GM04503 (cell line): ENCODE data around the gene GALNT10.

Experiments
- DNase-seq: peaks from one replicate; pipeline ENCODE4 v3.0.0-alpha.2; 2012; ENCODE audit warnings: low read depth

GALNT10 gene

DNA sequence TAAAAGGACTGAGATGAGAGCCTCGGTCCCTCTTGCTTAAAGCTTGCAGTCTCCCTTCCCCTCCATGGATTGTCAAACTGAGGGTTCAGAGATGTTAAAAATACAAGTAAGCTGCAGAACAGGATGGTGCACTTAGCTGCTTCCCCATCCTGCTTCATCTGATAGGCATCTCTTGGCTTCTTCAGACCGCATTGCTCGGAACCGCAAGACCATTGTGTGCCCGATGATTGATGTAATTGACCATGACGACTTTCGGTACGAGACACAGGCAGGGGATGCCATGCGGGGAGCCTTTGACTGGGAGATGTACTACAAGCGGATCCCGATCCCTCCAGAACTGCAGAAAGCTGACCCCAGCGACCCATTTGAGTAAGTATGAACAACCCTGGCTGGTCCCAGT is 189.7 kb downstream of the GALNT10 start:
- DNase-seq = no peak

DNA sequence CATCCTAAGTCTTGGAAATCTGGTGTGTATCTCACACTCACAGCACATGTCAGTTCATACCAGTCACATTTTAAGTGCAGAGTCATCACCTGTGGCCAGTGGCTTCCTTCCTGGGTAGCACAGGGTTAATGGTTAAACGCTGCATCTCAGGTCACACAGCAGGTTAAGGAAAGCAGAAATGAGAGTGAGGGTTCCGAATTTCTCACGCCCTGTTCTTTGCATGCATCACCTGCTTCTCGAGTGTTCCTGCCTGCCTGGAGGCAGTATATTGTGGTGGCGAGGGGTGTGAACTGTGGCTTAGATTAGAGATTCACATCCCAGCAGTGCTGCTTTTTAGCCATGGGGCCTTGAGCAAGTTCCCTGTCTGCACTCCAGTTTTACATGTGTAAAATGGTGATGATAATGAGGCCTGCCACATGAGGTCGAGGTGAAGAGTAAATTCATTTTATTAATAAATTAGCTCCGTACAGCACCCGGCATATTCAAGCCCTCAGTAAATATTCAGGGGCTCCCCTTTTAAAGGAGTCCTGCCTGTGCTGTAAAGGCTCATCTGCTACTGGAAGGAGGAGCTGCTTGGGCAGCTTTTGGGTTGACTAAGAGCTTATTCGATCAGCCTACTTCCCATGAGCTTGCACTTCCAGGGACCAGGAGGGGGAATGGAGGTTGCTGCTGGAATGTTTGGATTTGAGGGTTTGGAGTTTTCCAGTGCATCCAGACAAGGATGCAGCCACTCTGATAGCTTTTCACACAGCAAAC is 194.1 kb downstream of the GALNT10 start:
- no peak for DNase-seq

DNA sequence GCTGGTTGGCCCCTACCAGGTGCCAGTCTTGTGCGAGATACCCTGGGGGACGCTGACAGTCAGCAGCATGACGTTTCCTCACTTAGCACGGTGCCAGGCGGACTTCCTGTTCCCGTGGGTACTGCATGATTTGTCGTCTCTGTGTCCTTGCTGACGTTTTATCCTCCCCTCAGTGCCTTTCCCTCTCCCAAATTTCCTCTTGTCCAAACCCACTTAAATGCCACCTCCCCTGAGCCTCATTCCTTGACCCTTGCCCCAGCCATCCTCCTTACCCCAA is 194.6 kb downstream of the GALNT10 start:
- DNase-seq = no peak

DNA sequence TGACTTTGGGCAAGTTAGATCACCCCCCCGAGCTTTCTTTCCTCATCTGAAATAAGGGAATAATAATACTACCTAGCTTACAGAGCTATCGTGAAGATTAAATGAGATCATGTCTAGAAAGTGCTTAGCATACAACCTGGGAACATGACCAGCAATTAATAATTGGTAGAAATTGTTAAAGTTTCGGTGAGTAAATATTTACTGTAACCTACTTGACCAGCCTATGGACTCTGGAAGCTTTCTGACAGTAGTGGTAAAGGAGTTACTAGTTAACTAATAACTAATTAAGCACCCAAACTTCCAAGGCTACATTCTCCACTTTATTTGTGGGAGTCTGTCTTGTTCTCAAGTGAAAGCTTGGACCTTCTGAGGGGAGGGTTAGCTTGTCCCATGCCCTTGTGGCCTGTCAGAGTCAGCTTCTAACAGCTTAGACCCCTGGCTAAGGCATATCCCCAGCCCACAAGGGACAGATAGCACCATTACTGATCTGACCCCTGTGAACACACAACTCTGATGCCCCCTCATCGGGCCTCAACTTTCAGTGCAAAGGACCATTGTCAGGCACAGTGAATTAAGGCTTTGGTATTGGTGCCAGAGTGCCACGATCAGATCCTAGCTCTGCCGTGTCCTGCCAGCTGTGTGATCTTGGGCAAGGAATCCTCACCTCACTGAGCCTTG is 196.6 kb downstream of the GALNT10 start:
- no peak for DNase-seq

DNA sequence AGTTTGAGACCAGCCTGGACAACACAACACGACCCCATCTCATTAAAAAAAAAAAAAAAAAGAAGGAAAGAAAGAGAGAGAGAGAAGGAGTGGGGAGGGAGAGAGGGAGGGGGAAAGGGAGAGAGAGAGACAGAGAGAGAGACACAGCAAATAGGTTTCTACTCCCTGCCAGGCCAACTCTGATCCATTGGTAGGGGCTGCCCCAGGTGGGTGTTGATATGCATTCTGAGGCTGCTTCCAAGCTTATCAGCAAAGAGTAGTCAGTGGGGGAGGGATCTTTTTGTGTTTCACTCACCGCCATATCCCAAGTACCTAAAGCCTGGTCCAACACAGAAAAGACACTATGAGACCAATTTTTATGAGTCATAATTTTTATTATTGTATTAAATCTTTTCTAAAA is 198.3 kb downstream of the GALNT10 start:
- no peak for DNase-seq

DNA sequence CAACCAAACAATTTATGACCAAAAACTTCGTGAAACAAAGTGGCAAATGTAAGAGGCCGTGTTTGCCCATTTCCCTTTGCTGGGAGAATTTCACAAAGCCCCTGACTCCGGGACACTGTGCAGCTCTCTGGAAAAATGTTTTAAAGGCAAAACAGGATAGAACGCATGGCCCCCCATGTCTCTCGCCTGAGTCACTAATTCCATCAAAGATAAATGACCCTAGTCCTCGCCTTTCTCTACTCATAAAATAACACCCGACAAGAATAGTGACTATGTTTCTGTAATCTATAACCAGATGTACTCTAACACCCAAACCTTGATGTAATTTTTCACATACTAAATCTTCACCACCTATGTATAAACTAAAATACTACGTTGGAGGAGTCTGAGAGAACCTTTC is 199.6 kb downstream of the GALNT10 start:
- DNase-seq = no peak

DNA sequence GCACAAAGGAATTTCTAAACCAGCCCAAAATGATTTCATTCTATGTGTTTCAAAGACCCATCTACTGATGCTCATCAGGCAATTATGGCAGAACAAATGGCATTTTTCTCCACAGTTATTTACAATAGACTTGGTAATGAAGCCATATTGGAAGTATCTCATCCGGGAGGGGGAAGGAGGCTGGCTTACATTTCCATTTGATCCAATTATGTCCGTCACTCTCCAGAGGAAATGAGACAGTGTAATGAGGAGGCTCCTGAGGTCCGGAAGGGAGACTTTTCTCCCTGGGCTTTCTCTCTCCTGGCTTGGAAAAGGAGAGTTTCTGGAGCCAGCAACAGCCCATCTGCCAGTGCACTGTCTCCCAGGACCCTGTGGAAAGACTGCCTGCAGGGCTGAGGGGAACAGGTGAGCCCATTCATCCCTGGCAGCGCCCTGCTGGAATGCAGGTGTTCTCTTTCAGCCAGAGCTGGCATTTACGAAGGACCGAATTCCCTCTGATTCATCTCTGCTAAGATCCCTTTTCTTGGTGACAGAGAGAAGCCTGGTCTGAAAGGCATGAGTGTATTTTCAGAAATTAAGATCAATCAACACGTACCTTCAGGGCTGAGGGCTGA is 200.3 kb downstream of the GALNT10 start:
- DNase-seq = no peak

DNA sequence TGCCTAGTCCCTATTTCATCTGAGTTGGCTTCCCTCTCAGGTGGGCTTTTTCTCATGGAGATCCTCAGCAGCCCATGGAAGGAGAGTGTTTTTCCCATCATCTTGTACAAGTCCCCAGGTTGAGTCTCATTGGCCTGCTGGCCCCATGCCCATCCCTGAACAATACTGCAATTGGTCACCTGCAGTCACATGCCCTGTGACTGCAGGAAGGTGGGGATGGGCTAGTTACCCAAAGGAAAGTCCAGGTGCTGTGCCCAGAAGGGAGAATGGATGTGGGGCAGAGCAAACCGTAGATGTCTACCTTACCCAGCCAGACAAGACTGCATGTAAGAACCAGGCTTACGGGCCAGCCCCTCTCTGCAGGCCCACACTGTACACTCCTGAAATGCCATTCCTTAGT is 201.3 kb downstream of the GALNT10 start:
- DNase-seq = no peak

DNA sequence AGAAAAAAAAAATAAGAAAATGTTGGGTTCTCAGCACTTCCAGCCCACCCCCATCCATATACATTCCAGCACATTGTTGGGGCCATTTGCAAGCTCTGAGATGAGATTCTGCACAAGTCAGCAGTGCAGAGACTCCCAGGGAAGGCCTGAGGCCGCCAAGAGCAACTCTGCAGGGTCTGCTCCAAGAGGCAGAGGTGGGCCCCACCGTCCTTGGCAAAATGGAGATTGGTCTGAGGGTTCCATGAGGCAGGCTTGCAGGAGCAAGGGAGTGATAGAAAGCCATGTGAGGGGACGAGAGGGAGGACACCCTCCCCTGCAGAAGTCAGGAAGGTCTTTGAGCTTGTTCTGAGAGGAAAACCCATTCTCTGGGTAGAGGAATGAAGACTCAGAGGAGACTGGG is 203.3 kb downstream of the GALNT10 start:
- no peak for DNase-seq

DNA sequence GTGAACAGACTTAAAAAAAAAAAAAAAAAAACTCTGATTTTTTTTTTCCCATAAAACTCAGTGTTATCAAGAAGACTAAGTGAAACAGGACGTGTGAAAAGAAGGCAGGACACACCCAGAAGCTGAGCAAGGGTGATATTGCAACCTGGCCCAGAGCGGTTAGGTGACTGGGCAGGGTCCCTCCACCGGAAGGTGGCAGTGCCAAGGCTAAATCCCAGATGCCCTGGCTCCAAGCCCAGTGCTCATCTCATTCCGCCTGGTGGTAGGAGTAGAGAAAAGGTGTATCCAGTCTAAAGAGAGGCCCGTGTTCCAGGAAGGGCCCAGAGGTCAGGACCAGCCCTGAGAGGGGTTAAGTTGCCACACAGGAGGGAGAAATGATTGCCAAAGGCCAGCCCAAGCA is 203.8 kb downstream of the GALNT10 start:
- no peak for DNase-seq

DNA sequence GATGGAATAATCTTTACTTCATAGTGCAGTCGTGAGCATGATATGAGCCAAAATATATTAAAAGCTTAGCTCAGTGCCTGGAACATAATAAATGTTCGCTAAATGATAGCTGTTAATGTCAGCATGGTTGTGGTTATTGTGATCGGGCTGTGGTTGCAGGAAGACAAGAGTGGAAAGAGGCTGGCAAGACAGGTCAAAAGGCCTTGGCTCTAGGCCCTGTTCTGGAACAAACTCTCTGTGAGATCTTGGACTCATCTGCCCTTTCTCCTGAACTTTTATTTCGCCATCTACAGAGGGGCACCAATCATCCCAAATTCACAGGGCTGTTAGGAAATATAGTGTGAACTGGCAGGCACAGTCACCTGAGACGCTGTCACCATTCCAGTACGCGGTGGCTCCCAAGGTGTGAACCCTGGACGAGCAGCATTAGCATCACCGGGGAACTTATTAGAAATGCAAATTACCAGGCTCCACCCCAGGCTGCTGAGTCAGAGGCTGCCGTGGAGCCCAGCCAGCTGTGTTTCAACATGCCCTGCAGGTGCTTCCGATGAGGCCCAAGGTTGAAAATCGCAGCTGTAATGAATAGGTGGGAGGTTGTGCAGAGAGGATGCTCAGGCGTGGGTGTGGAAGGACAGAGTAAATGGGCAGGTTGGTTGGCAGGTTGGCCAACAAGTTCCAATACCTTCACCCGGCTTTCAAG is 205.0 kb downstream of the GALNT10 start:
- no peak for DNase-seq

DNA sequence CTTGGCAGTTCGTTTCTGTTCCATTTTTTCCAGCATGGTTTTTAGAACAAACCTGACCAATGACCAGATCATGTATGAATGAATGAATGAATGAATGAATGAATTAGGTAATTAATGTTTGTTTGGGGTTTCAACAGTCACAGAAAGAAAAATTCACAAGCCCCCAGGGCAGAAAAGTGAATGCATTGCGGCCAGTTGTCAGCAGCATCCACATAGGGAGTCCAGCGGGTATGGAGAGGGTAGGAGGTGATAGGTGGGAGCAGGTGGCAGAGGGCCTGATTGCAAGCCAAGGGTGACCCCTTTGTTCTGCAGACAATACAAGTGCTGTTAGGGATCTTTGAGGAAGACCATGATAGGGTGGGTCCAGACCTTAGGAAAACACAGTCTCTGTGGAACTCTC is 205.6 kb downstream of the GALNT10 start:
- DNase-seq = no peak

DNA sequence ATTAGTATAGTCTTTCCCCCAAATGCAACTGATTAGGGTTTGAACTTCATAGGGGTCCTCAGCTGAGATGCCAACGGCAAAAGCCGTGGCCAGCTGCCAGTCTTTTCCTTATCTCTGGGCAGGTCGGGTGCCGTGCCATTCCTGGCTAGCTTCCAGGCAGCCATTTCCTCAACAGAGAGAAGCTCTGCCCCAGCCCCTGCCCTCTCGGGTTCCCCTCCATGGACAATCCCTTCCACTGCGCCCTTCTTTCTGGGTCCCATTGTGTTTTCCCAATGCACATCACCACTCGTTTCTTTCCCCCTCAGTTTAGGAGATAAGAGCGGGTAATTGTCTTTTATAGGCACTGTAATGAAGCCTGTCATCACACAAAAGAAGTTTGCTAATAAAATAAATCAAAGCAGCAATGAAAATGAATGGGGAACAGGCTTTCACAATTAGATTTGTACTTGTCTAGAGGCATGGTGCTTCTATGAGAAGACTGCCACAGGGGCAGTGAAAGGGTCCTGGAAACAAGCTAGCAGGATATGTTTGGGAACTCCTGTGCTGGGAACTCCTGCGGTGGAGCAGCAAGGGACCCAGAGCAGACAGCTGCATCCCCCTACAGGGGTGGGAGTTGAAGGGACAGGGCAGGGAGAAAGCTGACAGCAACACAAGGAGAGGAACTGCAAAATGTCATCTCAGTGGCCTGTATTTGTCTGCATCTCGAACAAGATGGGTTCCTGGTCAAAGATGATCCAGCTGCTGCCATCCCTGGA is 207.3 kb downstream of the GALNT10 start:
- no peak for DNase-seq

DNA sequence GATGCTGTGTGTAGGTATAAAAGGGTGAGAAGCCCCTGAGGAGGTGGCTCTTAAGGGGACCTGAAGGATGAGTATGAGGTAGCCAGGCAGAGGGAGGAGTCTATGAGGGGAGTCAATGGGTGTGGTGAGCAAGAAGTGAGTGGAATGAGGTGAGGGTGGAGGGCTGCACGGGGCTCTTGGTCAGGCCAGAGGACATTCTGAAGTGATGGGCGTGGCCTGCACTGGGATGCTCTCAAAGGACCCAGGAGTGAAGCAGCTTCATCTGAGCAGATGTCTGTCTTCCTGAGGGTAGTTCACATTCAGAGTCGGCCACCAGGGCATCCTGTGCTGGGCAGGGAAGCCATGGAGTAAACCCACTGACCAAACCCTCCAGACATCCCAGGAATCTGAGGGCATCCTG is 210.1 kb downstream of the GALNT10 start:
- no peak for DNase-seq

DNA sequence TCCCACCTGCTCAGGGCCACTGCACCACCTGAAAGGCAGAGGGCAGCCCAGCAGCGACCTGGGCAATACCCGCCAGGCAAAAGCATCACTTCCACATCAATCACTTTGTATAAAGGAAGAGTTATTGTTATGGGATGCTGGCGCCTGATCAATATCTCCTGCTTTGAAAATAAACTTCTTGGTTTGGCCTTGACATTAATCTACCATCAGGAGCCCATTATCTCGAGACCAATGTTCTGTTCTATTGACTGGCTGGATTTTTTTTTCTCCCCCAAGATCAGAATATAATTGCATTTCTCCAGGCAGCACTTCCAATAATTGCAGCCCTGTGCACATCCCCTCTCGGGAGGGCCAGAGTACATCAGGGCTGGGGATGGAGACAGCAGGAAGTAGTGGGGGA is 210.8 kb downstream of the GALNT10 start:
- DNase-seq = no peak

DNA sequence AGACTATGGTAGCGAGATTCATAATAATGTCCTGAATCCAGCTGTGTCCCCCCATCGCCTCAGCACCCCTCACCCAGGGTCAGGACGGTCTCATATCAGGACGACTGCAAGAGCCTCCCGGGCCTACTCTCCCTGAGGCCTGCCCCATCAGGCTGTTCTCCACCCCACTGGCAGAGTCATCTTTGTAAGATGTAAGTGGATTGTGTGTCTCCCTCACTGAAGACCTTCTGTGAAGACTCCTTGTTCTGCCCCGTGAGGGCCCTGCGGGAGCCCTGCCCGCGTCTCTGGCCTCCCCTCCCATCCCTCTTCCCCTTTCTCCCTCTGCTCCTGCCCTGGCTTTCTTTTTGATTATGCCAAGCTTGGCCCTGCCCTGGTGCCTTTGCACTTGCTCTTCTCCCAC is 211.4 kb downstream of the GALNT10 start:
- no peak for DNase-seq

DNA sequence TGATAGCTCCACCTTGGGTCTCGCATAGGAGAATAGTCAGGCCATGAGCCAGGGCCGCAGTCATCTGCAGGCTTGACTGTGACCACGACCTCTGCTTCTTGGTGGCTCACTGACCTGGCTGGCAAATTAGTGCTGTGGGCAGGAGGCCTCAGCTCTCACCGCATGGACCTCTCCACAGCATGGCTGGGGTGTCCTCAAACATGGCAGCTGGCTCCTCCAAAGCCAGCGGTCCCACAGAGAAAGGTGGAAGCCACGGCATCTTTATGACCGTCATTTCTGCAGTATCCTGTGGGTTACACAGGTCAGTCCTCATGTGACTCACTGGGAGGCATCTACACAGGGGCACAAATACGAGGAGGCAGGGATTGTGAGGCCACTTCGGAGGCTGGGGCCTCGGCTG is 212.1 kb downstream of the GALNT10 start:
- no peak for DNase-seq

DNA sequence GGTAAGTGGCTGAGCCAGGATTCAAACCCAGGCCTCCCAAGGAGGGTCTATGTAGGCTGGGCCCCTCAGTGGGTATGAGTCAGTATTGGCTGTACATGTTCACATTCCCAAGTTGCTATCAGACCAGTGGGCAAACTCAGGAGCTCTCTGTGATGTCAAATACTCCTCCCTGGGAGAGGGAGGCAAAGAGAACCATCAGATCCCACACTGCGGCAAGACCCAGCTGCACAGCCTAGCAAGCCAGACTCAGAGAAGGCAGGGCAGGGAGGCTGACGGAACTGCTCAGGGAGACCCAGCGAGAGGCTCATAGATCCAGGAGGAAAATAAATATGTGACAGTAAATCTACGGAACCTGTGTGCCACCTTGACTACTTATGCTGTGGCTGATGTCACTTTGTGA is 212.7 kb downstream of the GALNT10 start:
- DNase-seq = no peak

DNA sequence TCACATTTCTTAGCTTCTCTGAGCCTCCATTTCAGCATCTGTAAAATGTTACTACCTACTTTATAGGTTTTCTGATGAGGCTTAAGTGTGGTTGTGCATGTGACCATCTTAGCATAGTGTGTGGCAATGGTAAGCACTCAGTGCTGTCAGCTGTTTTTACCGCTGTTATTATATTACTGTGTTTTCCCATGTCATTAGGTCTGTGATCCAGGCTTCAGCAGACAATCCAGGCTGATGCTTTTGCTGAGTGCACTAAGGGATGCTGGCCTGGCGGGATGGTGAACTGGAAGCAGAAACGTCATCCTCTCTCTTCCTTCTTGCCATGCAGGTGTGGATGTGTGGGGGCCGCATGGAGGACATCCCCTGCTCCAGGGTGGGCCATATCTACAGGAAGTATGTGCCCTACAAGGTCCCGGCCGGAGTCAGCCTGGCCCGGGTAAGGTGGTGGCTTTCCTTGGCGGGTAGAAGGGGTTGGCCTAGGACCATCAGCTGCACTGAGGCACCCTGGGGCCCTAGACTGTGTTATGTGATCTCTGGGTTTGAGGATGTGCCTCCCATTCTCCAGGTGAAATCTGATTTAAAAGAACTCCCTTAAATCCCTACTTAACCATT is 213.3 kb downstream of the GALNT10 start:
- no peak for DNase-seq

DNA sequence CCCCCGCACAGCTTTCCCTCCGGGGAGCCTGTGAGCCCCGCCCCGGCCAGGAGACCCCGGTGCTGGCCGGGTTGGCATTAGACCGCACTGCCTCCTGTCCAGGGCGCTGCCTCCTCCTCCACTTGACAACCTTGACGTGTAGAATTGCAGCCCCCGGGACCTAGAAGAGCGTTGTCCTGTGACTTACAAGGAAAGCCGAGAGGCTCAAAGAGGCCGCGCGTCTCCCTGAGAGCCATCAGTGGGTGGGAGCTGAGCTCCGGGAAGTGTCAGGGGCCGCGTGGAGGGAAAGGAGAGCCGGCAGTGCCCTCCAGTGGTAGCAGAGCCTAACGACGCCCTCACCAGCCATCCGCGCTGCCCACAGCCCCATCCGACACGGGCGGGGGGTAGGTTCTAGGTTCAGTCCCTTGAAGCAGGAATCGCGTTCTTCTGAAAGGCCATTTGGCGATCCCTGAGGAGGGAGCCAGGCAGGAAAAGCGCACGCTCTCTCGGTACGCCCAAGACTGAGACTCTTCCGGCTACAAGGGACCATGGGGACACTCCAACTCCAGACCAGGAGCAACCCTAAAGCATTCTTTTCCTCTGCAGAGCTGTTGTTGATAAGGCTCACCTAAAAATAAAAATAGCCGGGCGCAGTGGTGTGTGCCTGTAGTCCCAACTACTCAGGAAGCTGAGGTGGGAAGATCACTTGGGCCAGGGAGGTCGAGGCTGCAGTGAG is 214.7 kb downstream of the GALNT10 start:
- peak; percentile 11 for DNase-seq

DNA sequence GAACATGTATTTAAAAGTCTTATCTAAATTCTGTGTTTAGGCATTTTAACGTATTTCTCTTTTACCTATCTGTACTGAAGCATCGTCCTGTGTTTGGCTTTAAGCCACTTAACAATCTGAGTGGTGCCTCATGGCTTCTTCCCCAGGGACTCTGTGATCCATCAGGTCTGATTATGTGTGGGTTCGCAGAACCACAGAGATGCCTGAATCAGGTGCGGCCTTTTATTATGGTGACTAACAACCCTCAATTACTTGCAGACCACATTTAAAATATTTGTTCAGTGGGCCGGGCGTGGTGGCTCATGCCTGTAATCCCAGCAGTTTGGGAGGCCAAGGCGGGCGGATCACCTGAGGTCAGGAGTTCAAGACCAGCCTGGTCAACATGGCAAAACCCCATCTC is 215.7 kb downstream of the GALNT10 start:
- no peak for DNase-seq
